Mesothelial cell of epicardium (in vitro differentiated cells): Measurements from ENCODE around the gene GGN. TPM values are rescaled to one million over a fixed set of nuclear protein-coding genes. Genes with fewer than 3 reads are reported as not detected.

Source experiments
- DNase-seq, 2 experiments: peaks; one replicate each; pipeline ENCODE4 v3.0.0; 2021; ENCODE audit warnings: low spot score in 2 of 2; ENCODE audit not compliant: unreplicated experiment in 2 of 2
- H3K27ac Mint-ChIP-seq: 2 replicates; pipeline ENCODE4 v1.8.0; 2021; ENCODE audit warnings: mixed read lengths
- H3K27me3 Mint-ChIP-seq: 2 replicates; pipeline ENCODE4 v1.8.0; 2021; ENCODE audit warnings: low read depth, mixed read lengths
- H3K36me3 Mint-ChIP-seq: 2 replicates; pipeline ENCODE4 v1.8.0; 2021; ENCODE audit warnings: mixed read lengths
- H3K4me1 Mint-ChIP-seq: 2 replicates; pipeline ENCODE4 v1.8.0; 2021; ENCODE audit warnings: mixed read lengths
- H3K4me3 Mint-ChIP-seq: 2 replicates; pipeline ENCODE4 v1.8.0; 2021; ENCODE audit warnings: mild to moderate bottlenecking, moderate library complexity, mixed read lengths
- H3K9me3 Mint-ChIP-seq: 2 replicates; pipeline ENCODE4 v1.8.0; 2021; ENCODE audit warnings: mixed read lengths
- total RNA-seq: library from RNA; stranded (reverse); gene quantifications from 3 replicates; pipeline ENCODE4 v1.2.1, GENCODE V29; 2021
- TF ChIP-seq, protein P1 (sequence below): fragments of 200-600 bp; sonication (generic); IDR thresholded peaks from one replicate; pipeline ENCODE4 v1.5.0; 2021; ENCODE audit warnings: antibody characterized with exemption; ENCODE audit not compliant: unreplicated experiment

Gene GGN
- total RNA-seq, 1 donor from 2014 or later, result 1.3 TPM

- H3K9me3 Mint-ChIP-seq, result peaks cover 6% of the 10 kb centered on the region
- H3K27me3 Mint-ChIP-seq, result peaks cover 15% of the 10 kb centered on the region
- peaks cover 2% of the 10 kb centered on the region for H3K4me1 Mint-ChIP-seq
- H3K27ac Mint-ChIP-seq, result no peak overlapping the region
- DNase-seq, result no peak
- no peak overlapping the region for H3K4me3 Mint-ChIP-seq
- TF ChIP-seq, protein P1, sequence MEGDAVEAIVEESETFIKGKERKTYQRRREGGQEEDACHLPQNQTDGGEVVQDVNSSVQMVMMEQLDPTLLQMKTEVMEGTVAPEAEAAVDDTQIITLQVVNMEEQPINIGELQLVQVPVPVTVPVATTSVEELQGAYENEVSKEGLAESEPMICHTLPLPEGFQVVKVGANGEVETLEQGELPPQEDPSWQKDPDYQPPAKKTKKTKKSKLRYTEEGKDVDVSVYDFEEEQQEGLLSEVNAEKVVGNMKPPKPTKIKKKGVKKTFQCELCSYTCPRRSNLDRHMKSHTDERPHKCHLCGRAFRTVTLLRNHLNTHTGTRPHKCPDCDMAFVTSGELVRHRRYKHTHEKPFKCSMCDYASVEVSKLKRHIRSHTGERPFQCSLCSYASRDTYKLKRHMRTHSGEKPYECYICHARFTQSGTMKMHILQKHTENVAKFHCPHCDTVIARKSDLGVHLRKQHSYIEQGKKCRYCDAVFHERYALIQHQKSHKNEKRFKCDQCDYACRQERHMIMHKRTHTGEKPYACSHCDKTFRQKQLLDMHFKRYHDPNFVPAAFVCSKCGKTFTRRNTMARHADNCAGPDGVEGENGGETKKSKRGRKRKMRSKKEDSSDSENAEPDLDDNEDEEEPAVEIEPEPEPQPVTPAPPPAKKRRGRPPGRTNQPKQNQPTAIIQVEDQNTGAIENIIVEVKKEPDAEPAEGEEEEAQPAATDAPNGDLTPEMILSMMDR, result no peak
- peaks cover 8% of the 10 kb centered on the region for H3K36me3 Mint-ChIP-seq
Observed at GRCh38 chr19:38401148-38401547, 13.3 kb upstream of the GGN start.

- peaks cover 8% of the 10 kb centered on the region for H3K36me3 Mint-ChIP-seq
- peaks cover 2% of the 10 kb centered on the region for H3K4me1 Mint-ChIP-seq
- TF ChIP-seq, protein P1, result no peak
- DNase-seq, result no peak
- peaks cover 6% of the 10 kb centered on the region for H3K9me3 Mint-ChIP-seq
- H3K27me3 Mint-ChIP-seq, result peaks cover 15% of the 10 kb centered on the region
- no peak overlapping the region for H3K27ac Mint-ChIP-seq
- H3K4me3 Mint-ChIP-seq, result no peak overlapping the region
Observed at GRCh38 chr19:38400361-38400760, 12.5 kb upstream of the GGN start.

DNA sequence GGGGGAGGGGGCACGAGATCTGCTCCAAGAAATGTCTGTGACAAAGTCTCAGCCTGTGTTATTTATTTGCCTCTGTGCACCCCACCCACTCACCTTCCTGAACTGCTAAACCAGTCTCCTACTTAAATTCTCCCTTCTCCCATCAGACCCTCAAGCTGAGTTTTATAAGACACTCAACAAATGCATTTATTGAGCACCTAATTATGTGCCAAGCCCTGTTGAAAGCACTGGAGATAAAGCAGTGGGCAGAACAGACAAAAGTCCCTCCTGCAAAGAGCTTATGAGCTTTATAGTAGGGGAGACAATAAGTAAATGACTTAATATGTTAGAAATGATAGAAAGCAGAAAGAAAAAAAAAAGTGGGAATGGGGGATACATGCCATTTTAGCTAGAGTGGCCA, 11.7 kb upstream of the GGN start:
- H3K9me3 Mint-ChIP-seq, result peaks cover 11% of the 10 kb centered on the region
- peaks cover 13% of the 10 kb centered on the region for H3K36me3 Mint-ChIP-seq
- H3K4me3 Mint-ChIP-seq, result no peak overlapping the region
- no peak overlapping the region for H3K27ac Mint-ChIP-seq
- peaks cover 2% of the 10 kb centered on the region for H3K4me1 Mint-ChIP-seq
- H3K27me3 Mint-ChIP-seq, result peaks cover 15% of the 10 kb centered on the region
- no peak for DNase-seq
- TF ChIP-seq, protein P1, result no peak

DNA sequence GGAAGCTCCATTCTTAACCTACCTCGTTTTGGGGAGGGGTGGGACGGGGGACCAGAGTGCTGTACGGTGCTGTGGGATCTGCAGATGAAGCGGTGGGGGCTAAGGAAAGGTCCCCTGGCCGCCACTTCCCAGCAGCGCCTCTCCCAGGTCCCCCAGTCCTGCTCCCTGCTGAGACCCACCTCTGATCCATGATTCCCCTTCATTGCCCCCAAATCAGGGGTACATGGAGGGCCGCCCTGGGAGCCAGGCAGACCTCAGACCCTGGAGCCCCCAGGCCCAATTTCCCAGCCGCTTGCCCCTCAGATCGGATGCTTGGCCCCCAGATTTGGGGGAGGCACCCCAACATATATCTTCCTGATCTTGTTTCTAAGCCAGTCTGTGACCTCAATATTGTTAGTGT, 11.2 kb upstream of the GGN start:
- peaks cover 11% of the 10 kb centered on the region for H3K9me3 Mint-ChIP-seq
- H3K4me3 Mint-ChIP-seq, result no peak overlapping the region
- TF ChIP-seq, protein P1, result no peak
- peaks cover 16% of the 10 kb centered on the region for H3K27me3 Mint-ChIP-seq
- H3K27ac Mint-ChIP-seq, result no peak overlapping the region
- peaks cover 2% of the 10 kb centered on the region for H3K4me1 Mint-ChIP-seq
- DNase-seq, result no peak
- peaks cover 16% of the 10 kb centered on the region for H3K36me3 Mint-ChIP-seq

DNA sequence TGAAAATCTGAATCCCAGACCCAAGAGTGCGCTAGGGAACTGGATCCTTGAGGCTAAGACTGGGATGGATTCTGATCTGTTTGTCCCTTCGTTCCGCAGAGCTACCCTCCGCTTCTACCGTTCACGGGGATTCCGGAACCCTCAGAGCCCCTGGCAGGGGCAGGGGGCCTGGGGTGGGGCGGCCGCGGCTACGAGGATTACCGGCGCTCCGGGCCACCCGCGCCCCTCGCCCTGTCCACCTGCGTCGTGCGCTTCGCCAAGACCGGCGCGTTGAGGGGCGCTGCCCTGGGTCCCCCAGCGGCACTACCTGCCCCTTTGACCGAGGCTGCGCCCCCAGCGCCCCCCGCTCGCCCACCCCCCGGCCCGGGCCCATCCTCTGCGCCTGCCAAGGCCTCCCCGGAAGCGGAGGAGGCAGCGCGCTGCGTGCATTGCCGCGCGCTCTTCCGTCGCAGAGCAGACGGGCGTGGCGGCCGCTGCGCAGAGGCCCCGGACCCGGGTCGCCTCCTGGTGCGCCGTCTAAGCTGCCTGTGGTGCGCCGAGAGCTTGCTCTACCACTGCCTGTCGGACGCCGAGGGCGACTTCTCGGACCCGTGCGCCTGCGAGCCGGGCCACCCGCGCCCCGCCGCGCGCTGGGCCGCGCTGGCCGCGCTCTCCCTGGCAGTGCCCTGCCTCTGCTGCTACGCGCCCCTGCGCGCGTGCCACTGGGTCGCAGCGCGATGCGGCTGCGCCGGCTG, 7.7 kb upstream of the GGN start:
- Mint-ChIP-seq H3K36me3 (peaks cover 25% of the 10 kb centered on the region), H3K4me3 (no peak overlapping the region), H3K27ac (no peak overlapping the region), H3K4me1 (peaks cover 2% of the 10 kb centered on the region), H3K9me3 (peaks cover 14% of the 10 kb centered on the region), H3K27me3 (peaks cover 22% of the 10 kb centered on the region)
- TF ChIP-seq, protein P1, result no peak
- DNase-seq, result no peak

GRCh38 chr19:38394488-38394887, 6.7 kb upstream of the GGN start:
- H3K9me3 Mint-ChIP-seq, result peaks cover 14% of the 10 kb centered on the region
- H3K36me3 Mint-ChIP-seq, result peaks cover 25% of the 10 kb centered on the region
- H3K27ac Mint-ChIP-seq, result no peak overlapping the region
- H3K27me3 Mint-ChIP-seq, result peaks cover 18% of the 10 kb centered on the region
- DNase-seq, result no peak
- H3K4me1 Mint-ChIP-seq, result peaks cover 5% of the 10 kb centered on the region
- TF ChIP-seq, protein P1, result no peak
- no peak overlapping the region for H3K4me3 Mint-ChIP-seq
